ENCODE data around the gene TMPRSS6.

The TMPRSS6 gene

GRCh38 chr22:37117092-37117491 is 7.6 kb upstream of the TMPRSS6 start:
- no peak for DNase-seq (ENCODE audit: low spot score)

DNA sequence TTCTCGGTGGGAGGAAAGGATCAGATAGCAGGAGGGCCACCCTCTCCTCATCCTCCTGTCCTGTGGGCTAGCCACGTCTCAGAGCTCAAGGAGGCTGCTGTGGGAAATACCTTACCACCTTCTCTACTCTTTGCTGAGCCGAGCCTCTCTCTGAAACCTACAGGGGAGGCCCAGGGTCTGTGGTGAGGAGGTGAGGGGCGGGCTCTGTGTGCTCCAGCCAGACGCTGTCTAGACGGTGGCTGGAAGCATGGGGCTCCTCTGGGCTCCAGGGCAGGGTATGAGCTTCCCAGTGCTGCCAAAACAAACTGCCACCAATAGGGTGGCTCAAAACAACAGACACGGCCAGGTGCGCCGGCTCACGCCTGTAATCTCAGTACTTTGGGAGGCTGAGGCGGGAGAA is 5.5 kb upstream of the TMPRSS6 start:
- no peak for DNase-seq (ENCODE audit: low spot score)

- no peak for DNase-seq (ENCODE audit: low spot score)
These were observed 4.2 kb upstream of the TMPRSS6 start for GRCh38 chr22:37113757-37114156.

DNA sequence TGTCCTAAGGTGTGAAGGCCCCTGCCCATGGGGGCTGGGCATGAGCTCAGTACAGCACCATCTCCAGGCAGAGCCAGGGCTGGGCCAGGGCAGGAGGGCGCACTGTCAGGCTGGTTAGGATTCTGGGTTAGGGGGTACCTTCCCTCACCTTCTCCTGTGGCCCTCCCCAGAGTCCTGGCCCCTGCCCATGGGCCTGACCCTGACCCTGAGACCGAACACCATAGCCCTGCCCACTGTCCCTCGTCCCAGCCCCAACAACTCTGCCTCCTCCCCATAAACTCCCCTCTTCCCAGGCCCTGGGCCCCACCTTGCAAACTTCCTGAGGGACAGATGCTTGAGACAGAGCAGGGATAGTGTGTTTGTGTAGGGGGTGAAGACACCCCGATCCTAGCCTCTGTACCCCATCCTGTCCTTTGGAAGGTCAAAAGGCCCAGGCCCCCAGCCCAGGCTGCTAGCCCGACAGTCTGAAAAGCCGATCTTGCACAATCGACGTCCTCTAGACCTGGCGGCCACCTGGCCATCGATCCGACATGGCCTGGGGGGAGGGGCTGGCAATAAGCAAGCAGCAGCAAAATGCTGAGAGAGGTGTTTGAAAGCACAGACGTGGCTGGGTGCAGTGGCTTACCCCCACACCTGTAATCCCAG is 2.7 kb upstream of the TMPRSS6 start:
- no peak for DNase-seq (ENCODE audit: low spot score)

GRCh38 chr22:37111156-37111717 is 1.7 kb upstream of the TMPRSS6 start:
- no peak for DNase-seq (ENCODE audit: low spot score)

DNA sequence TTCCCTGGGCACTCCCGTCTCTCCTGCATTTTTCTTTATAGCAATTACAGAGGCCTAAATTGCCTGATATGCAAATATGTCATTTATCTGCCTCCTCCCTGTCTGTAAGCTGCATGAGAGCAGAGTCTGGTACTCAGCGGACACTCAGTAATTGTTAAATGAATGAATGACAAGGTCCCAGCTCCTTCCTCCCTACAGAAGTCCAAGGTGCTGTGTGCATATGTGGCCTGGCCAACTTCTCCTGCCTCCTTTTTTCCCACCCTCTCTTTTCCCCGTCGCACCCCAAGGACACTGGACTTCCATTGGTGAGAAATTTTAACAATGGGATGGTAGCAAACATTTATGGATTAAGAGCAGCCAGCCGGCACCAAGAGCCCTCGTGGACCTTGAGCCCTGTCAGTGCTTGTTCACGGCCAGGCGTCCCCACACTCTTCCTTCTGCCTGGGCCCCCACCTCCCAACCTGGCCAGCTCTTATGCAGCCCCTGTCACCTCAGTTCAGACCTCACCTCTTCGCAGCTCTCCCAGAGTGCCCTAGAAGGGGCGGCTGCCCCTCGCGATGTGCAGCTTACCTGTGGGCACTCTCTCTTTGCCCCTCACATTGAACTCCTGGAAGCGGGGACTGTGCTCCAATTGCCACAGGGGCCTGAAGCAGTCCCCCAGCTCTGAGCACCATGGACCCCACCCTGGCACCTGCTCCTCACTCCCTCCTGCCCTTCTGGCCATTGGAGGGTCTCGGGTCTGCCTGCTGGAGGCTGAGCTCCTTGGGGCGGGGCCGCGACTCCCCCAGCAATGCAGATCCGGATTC is 1.5 kb downstream of the TMPRSS6 start:
- DNase-seq (ENCODE audit: low spot score) = no peak

DNA sequence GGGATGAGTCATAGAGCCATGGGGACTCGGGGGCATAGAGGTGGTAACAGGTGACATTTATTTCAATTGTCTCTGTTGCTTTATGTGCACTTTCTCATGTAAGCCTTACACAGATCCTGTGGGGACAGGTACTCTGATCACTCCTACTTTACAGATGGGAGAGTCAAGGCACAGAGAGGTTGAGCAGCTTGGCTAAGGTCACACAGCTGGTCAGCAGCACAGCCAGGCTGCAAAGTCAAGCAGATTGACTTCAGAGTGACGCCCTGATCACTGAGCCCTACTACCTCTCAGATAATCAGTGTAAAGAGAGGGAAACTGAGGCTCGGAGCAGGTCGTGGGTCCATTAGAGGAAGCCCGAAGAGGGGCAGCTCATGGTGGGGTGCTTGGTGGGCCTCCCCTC is 3.5 kb downstream of the TMPRSS6 start:
- DNase-seq (ENCODE audit: low spot score) = no peak

- DNase-seq (ENCODE audit: low spot score) = no peak
These were observed 4.4 kb downstream of the TMPRSS6 start for GRCh38 chr22:37105154-37105553.

DNA sequence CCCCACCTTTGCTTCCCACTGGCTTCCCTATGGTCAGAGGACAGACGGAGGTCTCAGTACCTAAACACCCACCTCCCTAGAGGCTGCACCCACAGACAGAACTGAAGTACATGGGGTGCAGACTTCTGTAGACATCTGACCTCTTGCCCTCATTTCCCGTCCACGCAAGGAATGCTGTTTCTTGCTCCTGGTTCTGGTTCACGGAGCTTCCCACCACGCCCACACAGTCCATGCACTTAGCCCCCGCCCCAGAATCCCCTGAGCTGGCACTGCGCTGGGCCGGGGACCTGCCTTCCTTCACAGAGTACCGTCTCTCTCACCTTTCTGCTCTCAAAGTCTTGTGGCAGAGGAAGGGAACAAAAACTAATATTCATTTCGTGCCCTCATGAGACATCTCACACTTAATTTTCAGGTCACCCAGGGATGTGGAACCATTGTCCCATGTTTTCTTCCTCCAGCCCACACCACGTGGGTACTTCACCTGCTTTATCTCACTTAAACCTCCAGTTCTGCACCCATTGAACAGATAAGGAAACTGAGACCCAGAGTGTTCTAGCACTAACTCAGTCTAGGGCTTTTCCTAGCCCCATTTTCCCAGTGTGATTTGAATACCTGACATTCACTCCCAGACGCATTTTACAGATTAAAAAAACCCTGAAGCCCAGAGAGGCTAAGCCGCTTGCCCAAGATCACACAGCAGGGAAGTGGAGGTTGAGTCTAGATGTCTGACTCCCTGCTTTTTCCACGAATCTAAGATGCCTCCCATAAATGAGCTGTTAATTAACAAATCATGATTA is 5.7 kb downstream of the TMPRSS6 start:
- DNase-seq (ENCODE audit: low spot score) = no peak

- no peak for DNase-seq (ENCODE audit: low spot score)
These were observed 6.4 kb downstream of the TMPRSS6 start for GRCh38 chr22:37103151-37103550.

DNA sequence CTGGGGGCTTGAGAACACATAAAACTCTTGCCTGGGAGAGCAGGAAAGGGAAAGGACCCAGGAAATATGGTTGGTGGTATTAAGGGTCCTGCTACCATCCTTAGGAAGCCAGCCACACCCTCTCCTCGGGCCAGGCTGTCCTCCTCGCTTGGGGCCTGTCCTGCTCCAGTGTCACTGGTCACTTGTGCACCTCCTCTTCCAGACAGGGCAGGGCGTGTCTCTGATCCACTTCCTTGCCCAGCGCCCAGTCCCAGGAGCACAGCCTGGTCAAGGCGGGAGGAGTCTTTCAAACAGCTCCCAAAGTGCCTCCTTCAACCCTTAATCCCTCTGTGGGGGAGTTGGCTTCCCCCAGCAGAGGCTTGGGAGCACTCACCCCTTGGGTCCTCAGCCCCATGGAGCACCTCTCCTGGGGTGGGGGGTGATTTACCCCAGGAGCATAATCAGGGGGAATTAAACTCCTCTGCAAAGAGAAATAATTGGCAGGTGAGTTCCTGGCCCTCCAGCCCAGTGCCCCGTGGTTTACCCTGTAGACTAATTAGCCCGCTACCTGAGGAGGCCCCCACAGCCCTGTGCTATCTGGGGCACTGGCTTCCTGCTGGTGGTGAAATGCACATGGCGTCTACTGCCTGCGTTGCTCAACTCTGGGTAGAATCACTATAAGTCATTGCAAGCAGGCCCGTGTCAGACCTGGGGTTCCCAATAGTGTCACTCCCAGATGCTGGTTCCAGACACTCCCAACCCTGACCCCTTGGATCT is 8.0 kb downstream of the TMPRSS6 start:
- DNase-seq (ENCODE audit: low spot score) = no peak

DNA sequence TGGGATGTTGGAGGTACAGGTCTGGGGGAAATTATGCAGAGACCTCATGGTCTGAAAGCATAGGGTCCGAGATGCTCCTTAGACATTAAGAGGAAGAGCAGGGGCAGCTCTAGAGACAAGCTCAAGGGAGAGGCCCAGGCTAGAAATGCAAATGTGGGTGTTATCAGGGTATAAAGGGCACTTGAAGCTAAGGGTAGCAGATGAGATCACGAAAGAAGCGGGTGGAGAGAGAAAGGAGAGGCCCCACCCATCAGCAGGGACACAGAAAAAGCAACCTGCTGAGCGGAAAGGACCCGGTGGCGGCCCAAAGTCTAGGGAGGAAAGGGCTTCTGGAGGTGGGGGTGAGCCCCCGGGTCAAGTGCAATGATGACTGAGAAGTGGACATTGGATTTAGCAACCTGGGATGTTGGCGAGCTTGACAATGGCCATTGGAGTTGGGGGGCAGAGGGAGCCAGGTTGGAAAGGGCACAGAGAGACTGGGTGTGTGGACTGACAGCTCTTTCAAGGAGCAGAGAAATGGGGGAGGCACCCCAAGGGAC is 8.9 kb downstream of the TMPRSS6 start:
- no peak for DNase-seq (ENCODE audit: low spot score)

DNA sequence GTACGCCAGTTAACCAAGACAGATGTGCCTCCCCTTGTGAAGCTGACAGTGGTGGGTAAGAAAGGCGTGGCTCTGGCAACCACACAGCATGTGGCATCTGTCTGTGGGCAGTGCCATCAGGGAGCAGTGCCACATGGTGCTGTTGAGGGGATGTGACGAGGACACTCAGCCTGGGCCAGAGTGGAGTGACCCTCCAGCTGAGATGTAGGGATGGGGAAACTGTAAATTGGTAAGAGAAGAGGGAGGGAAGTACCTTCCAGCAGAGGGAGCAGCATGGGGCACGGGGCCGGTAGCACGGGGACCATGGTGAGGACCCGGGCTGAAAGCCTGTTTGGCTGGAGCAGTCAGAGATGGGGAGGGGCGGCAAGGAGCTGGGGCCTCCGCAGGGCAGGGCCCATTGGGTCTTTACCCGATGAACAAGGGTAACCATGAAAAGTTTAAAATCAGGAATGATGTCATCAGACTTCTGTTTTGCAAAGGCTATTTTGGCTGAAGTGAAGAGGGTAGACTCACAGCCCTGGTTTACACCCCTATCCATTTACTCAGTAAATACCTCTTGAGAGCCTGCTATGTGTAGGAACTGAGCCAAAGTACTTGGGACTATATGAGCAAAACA is 10.4 kb downstream of the TMPRSS6 start:
- DNase-seq (ENCODE audit: low spot score) = no peak

DNA sequence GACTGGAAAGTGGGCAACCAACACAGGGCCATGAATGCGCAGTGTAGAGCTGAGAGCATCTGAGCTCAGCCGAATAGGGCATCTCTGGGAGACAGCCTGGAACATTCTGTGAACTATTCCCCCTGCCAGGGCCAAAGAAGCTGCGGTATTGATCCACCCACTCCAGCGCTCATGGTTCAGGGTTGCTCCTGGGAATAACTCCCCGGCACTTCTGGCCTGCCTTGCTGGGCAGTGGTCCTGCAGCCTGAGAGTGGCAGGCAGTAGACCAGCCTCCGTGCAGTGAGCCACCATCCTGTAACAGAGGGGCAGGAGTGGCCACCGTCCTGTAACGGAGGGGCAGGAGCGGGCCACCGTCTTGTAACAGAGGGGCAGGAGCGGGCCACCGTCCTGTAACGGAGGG is 12.2 kb downstream of the TMPRSS6 start:
- no peak for DNase-seq (ENCODE audit: low spot score)

DNA sequence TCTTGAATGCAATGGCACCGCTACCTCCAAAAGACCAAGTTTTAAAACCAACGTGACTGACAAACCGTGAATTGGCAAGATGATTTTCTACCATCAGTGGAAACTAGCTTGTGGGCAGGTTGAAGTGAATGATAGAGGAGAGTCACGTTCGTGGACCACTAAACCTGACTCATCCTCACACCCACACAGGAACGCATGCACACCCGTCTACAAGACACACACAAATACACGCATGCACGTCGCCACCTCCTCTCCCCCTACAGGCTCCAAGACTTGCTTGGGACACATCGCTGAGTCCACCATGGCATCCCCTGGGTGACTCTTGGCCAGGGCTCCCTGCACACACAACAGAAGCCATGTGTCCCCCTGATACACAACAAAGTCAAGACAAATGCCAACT is 14.4 kb downstream of the TMPRSS6 start:
- no peak for DNase-seq (ENCODE audit: low spot score)

- DNase-seq (ENCODE audit: low spot score) = no peak
These were observed 15.3 kb downstream of the TMPRSS6 start for GRCh38 chr22:37094239-37094638.

DNA sequence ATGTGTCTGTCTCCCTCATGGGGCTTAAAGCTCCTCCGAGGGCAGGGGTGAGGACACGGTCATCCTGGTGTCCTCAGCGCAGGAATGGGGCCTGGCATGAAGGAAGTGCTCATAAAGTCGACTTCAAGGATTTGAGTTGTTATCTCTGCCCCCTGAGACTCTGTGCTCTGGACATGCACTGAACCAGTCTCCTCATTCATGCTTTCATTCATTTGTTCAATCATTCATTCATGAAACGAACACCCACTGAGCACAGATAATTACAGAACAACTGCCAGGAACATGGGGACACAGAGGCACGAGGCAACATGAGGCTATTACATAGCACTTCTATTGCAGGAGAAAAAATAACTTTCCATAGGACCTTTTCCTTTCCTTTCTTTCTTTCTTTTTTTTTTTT is 16.5 kb downstream of the TMPRSS6 start:
- DNase-seq (ENCODE audit: low spot score) = no peak

GRCh38 chr22:37091994-37092393 is 17.5 kb downstream of the TMPRSS6 start:
- no peak for DNase-seq (ENCODE audit: low spot score)

GRCh38 chr22:37090920-37091695 is 18.4 kb downstream of the TMPRSS6 start:
- DNase-seq (ENCODE audit: low spot score) = no peak

GRCh38 chr22:37089434-37089833 is 20.1 kb downstream of the TMPRSS6 start:
- no peak for DNase-seq (ENCODE audit: low spot score)
